SK-N-SH (cell line): ENCODE measurements around the gene TRIM9. TPM values are rescaled to one million over a fixed set of nuclear protein-coding genes. Genes with fewer than 3 reads are reported as not detected.

Experiments used
- CTCF ChIA-PET: fragments of 300-600, 350-600 bp; formaldehyde crosslinking; extraction: SDS; loops from one replicate; lab custom pipeline; 2021; lab: Yijun Ruan, JAX
- POLR2A ChIA-PET: fragments of 350-600 bp; sonication (Branson Sonifier 250); formaldehyde crosslinking; extraction: SDS; loops from one replicate; lab custom pipeline; 2020; ENCODE audit warnings: antibody characterized with exemption, inconsistent platforms; lab: Yijun Ruan, JAX
- DNase-seq: peaks from one replicate; pipeline ENCODE4 v3.0.0; 2012
- H2AFZ ChIP-seq: fragments of 200-600 bp; sonication (generic); 2 replicates; pipeline ENCODE4 v1.8.1; 2016; ENCODE audit warnings: antibody characterized with exemption, mild to moderate bottlenecking, low read depth
- H3F3A ChIP-seq: fragments of 200-600 bp; sonication (generic); replicated peaks from 2 replicates; pipeline ENCODE3; 2016; ENCODE audit warnings: antibody characterized with exemption, mild to moderate bottlenecking; ENCODE audit not compliant: insufficient read depth
- H3K27ac ChIP-seq, 2 experiments: fragments of 200-500 bp in 1 of 2; fragments of 200-600 bp in 1 of 2; sonication (Bioruptor generic) in 1 of 2; sonication (generic), shearing (Covaris generic) in 1 of 2; 2 replicates each; pipeline versions ENCODE4 v1.5.1 to v1.6.1; 2014 to 2016; ENCODE audit warnings: low read depth in 2 of 2, inconsistent platforms in 1 of 2, low read length in 1 of 2, mild to moderate bottlenecking in 1 of 2, mixed read lengths in 1 of 2
- H3K27me3 ChIP-seq: fragments of 200-600 bp; sonication (generic), shearing (Covaris generic); 2 replicates; pipeline ENCODE4 v1.6.1; 2016; ENCODE audit warnings: mixed run types; ENCODE audit not compliant: insufficient read depth
- H3K36me3 ChIP-seq, 2 experiments: fragments of 200-500 bp in 1 of 2; fragments of 200-600 bp in 1 of 2; sonication (Bioruptor generic) in 1 of 2; sonication (generic) in 1 of 2; replicated peaks in 1 of 2; 2 replicates each; pipeline versions ENCODE3 to v1.5.1; 2014 to 2016; ENCODE audit warnings: low read length in 1 of 2, mild to moderate bottlenecking in 1 of 2; ENCODE audit not compliant: insufficient read depth in 2 of 2, control insufficient read depth in 1 of 2
- H3K4me1 ChIP-seq, 2 experiments: fragments of 200-500 bp in 1 of 2; fragments of 200-600 bp in 1 of 2; sonication (Bioruptor generic) in 1 of 2; sonication (generic), shearing (Covaris generic) in 1 of 2; 2 replicates each; pipeline versions ENCODE4 v1.5.1 to v1.6.1; 2014 to 2016; ENCODE audit warnings: low read depth in 1 of 2, low read length in 1 of 2, mixed run types in 1 of 2; ENCODE audit not compliant: insufficient read depth in 2 of 2, control insufficient read depth in 1 of 2
- H3K4me2 ChIP-seq: fragments of 200-600 bp; sonication (generic), shearing (Covaris generic); 2 replicates; pipeline ENCODE4 v1.6.1; 2017; ENCODE audit warnings: mixed run types
- H3K4me3 ChIP-seq, 2 experiments: fragments of 200-500 bp in 1 of 2; fragments of 200-600 bp in 1 of 2; sonication (Bioruptor generic) in 1 of 2; sonication (generic), shearing (Covaris generic) in 1 of 2; 2 replicates each; pipeline versions ENCODE4 v1.5.1 to v1.8.1; 2014 to 2016; ENCODE audit warnings: low read depth in 2 of 2, inconsistent platforms in 1 of 2, low read length in 1 of 2, mild to moderate bottlenecking in 1 of 2, mixed read lengths in 1 of 2, moderate library complexity in 1 of 2
- H3K79me2 ChIP-seq: fragments of 200-600 bp; sonication (generic); 2 replicates; pipeline ENCODE4 v1.8.1; 2017; ENCODE audit warnings: mild to moderate bottlenecking; ENCODE audit not compliant: insufficient read depth
- H3K9ac ChIP-seq: fragments of 200-600 bp; sonication (generic); 2 replicates; pipeline ENCODE4 v1.6.1; 2017; ENCODE audit warnings: mixed run types
- H3K9me2 ChIP-seq: fragments of 200-600 bp; sonication (generic); 2 replicates; pipeline ENCODE4 v1.6.1; 2017; ENCODE audit warnings: mixed run types
- H3K9me3 ChIP-seq: fragments of 200-600 bp; sonication (generic); 2 replicates; pipeline ENCODE4 v1.6.1; 2017; ENCODE audit warnings: mixed run types, mild to moderate bottlenecking, moderate library complexity
- H4K20me1 ChIP-seq: fragments of 200-600 bp; sonication (generic); 2 replicates; pipeline ENCODE4 v1.6.1; 2017; ENCODE audit warnings: mild to moderate bottlenecking, mixed run types; ENCODE audit not compliant: insufficient read depth
- CHD2 ChIP-seq: fragments of 150-350 bp; IDR thresholded peaks from 2 replicates; pipeline ENCODE4 v1.6.1; 2018; ENCODE audit warnings: low read length; ENCODE audit not compliant: partially characterized antibody
- FOSL2 ChIP-seq: IDR thresholded peaks from 2 replicates; pipeline ENCODE4 v1.4.0; 2012; ENCODE audit warnings: low read depth, mild to moderate bottlenecking, moderate library complexity, borderline replicate concordance
- FOXJ3 ChIP-seq: sonication (generic); formaldehyde crosslinking; IDR thresholded peaks from 2 replicates; pipeline ENCODE4 v1.5.1; 2020; ENCODE audit warnings: mild to moderate bottlenecking, missing genetic modification reagents
- GABPA ChIP-seq: IDR thresholded peaks from 2 replicates; pipeline ENCODE4 v1.4.0; 2012; ENCODE audit warnings: low read depth, mild to moderate bottlenecking
- GATA2 ChIP-seq: sonication (generic); formaldehyde crosslinking; IDR thresholded peaks from 2 replicates; pipeline ENCODE4 v1.5.0; 2020; ENCODE audit warnings: mild to moderate bottlenecking, missing genetic modification reagents
- MEF2A ChIP-seq: IDR thresholded peaks from 2 replicates; pipeline ENCODE4 v1.4.0; 2012; ENCODE audit warnings: low read depth, borderline replicate concordance
- MXI1 ChIP-seq: IDR thresholded peaks from 2 replicates; pipeline ENCODE4 v1.6.1; 2012; ENCODE audit warnings: mild to moderate bottlenecking, low read depth, low read length, improper control_type of control experiment
- NFIC ChIP-seq: IDR thresholded peaks from 2 replicates; pipeline ENCODE4 v1.4.0; 2012; ENCODE audit warnings: borderline replicate concordance
- POLR2AphosphoS5 ChIP-seq: IDR thresholded peaks from 2 replicates; pipeline ENCODE4 v1.6.1; 2012; ENCODE audit warnings: low read depth, low read length
- RAD21 ChIP-seq: IDR thresholded peaks from 2 replicates; pipeline ENCODE4 v1.6.1; 2012; ENCODE audit warnings: mild to moderate bottlenecking, low read length
- REST ChIP-seq: IDR thresholded peaks from 2 replicates; pipeline ENCODE4 v1.6.1; 2012; ENCODE audit warnings: mild to moderate bottlenecking, low read depth, low read length, moderate library complexity
- RXRA ChIP-seq: IDR thresholded peaks from 2 replicates; pipeline ENCODE4 v1.4.0; 2012; ENCODE audit warnings: low read depth, mild to moderate bottlenecking, borderline replicate concordance
- SIN3A ChIP-seq: IDR thresholded peaks from 2 replicates; pipeline ENCODE4 v1.6.1; 2012; ENCODE audit warnings: low read depth, mild to moderate bottlenecking, low read length, moderate library complexity, borderline replicate concordance
- TAF1 ChIP-seq: IDR thresholded peaks from 2 replicates; pipeline ENCODE4 v1.6.1; 2012; ENCODE audit warnings: low read depth, mild to moderate bottlenecking, low read length, moderate library complexity, borderline replicate concordance
- TEAD4 ChIP-seq: IDR thresholded peaks from 2 replicates; pipeline ENCODE4 v1.4.0; 2012; ENCODE audit warnings: mild to moderate bottlenecking, borderline replicate concordance; ENCODE audit not compliant: insufficient read depth
- USF1 ChIP-seq: IDR thresholded peaks from 2 replicates; pipeline ENCODE4 v1.4.0; 2012; ENCODE audit warnings: low read depth, borderline replicate concordance
- WGBS: methylation state at CpG from one replicate; pipeline ENCODE4 v1.1.6; 2017; ENCODE audit warnings: low lambda C conversion rate; 5-methylcytosine and 5-hydroxymethylcytosine counted together
- polyA plus RNA-seq, 3 experiments: library from polyadenylated mRNA; depleted of rRNA; stranded (reverse); fragments of >200 nt; gene quantifications; 2 replicates each; pipeline ENCODE4 v1.2.3, GENCODE V29; 2012
- TF ChIP-seq, protein P1 (sequence below): IDR thresholded peaks from 2 replicates; pipeline ENCODE4 v1.4.0; 2012; ENCODE audit warnings: low read depth
- TF ChIP-seq, protein P2 (sequence below): fragments of 200-600 bp; sonication (generic); IDR thresholded peaks from 2 replicates; pipeline ENCODE4 v1.6.1; 2017; ENCODE audit warnings: antibody characterized with exemption, mild to moderate bottlenecking, moderate library complexity

Gene TRIM9
- polyA plus RNA-seq, 1 of the 3 experiments (the other 2 are of a cell fraction): 3.9 TPM

GRCh38 chr14:51067295-51067694 lies 27.6 kb downstream of the TRIM9 start:
- no peaks in the 10 kb centered on the region for H3K79me2 ChIP-seq
- H3F3A ChIP-seq: peaks cover 5% of the 10 kb centered on the region
- CTCF ChIA-PET: no interaction called here
- H3K27me3 ChIP-seq: no peaks in the 10 kb centered on the region
- no peak overlapping the region for H3K4me2 ChIP-seq
- no peak overlapping the region for H3K27ac ChIP-seq
- peaks cover 0 to 5% of the 10 kb centered on the region in 2 experiments for H3K36me3 ChIP-seq
- no peak for DNase-seq
- 82% methylated on average over 4 of the region's 4 CpGs for WGBS
- peaks cover 6% of the 10 kb centered on the region; the same call in 1 of the 2 replicates for H3K9me3 ChIP-seq
- TF ChIP-seq GABPA (no peak), FOXJ3 (no peak), TAF1 (no peak), RAD21 (no peak), USF1 (no peak), NFIC (no peak), TEAD4 (no peak), RXRA (no peak), SIN3A (no peak), FOSL2 (no peak), POLR2AphosphoS5 (no peak)
- TF ChIP-seq, all 33 proteins: peak for 0
- Histone ChIP-seq H3K9me2 (no peaks in the 10 kb centered on the region), H3K9ac (no peak overlapping the region), H3K4me1 (peaks cover 0 to 3% of the 10 kb centered on the region in 2 experiments; a peak in 1 of 4 replicates), H3K4me3 (no peak overlapping the region), H4K20me1 (no peaks in the 10 kb centered on the region), H2AFZ (no peak overlapping the region)
- POLR2A ChIA-PET: no interaction called here

DNA sequence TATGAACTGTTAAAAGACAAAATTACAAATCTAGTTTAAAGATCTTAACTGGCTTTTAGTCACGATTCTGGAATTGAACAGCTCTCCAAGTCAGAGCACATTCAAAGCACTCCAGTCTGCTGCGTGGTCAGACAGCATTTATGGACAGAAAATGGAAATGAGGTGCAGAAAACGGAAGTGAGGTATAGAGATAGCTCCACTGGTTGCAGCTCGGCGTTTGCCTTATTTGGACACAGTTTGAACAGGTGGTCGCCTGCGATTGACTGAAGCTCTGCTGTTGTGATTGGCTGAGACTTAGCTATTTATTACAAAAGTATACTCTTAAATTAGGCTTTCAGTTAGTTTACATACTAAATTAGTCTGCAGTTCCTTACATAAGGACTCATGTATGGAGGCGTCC lies 28.3 kb downstream of the TRIM9 start:
- Histone ChIP-seq H4K20me1 (no peaks in the 10 kb centered on the region), H3K4me3 (no peak overlapping the region), H3F3A (peaks cover 5% of the 10 kb centered on the region), H3K4me2 (no peak overlapping the region), H3K79me2 (no peaks in the 10 kb centered on the region), H3K27me3 (no peaks in the 10 kb centered on the region), H3K36me3 (peaks cover 0 to 8% of the 10 kb centered on the region in 2 experiments), H2AFZ (no peak overlapping the region), H3K4me1 (no peaks in the 10 kb centered on the region), H3K9me2 (no peaks in the 10 kb centered on the region), H3K9me3 (peaks cover 6% of the 10 kb centered on the region; the same call in 1 of the 2 replicates), H3K27ac (no peak overlapping the region), H3K9ac (no peak overlapping the region)
- no peak for DNase-seq
- CTCF ChIA-PET: no interaction called here
- no peak for TF ChIP-seq TEAD4
- TF ChIP-seq NFIC: no peak
- TF ChIP-seq POLR2AphosphoS5: no peak
- TF ChIP-seq RAD21: no peak
- TF ChIP-seq MXI1: no peak
- no peak for TF ChIP-seq SIN3A
- no peak for TF ChIP-seq REST
- no peak for TF ChIP-seq RXRA
- TF ChIP-seq MEF2A: no peak
- TF ChIP-seq, protein P1, sequence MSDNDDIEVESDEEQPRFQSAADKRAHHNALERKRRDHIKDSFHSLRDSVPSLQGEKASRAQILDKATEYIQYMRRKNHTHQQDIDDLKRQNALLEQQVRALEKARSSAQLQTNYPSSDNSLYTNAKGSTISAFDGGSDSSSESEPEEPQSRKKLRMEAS: no peak
- TF ChIP-seq, protein P2, sequence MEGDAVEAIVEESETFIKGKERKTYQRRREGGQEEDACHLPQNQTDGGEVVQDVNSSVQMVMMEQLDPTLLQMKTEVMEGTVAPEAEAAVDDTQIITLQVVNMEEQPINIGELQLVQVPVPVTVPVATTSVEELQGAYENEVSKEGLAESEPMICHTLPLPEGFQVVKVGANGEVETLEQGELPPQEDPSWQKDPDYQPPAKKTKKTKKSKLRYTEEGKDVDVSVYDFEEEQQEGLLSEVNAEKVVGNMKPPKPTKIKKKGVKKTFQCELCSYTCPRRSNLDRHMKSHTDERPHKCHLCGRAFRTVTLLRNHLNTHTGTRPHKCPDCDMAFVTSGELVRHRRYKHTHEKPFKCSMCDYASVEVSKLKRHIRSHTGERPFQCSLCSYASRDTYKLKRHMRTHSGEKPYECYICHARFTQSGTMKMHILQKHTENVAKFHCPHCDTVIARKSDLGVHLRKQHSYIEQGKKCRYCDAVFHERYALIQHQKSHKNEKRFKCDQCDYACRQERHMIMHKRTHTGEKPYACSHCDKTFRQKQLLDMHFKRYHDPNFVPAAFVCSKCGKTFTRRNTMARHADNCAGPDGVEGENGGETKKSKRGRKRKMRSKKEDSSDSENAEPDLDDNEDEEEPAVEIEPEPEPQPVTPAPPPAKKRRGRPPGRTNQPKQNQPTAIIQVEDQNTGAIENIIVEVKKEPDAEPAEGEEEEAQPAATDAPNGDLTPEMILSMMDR: no peak
- no peak for TF ChIP-seq FOXJ3
- TF ChIP-seq CHD2: no peak
- no peak for TF ChIP-seq GATA2 (CRISPR knock-in tag)
- 86% methylated on average over 8 of the region's 8 CpGs for WGBS
- POLR2A ChIA-PET: no interaction called here
